HG03139 (cell line): ENCODE data around the gene TRAF3IP1.
A peak's percentile ranks its signal among the peaks of the same experiment; 100 is the strongest.
"Not testable (repeated sequence)": the region's sequence is repeated elsewhere in the genome, so short reads cannot be mapped to it uniquely, and the experiment has no call there.

ENCODE experiments used
- ATAC-seq: cut with Tn5 transposase; IDR thresholded peaks from one replicate; pipeline ENCODE4 v1.9.1; 2021; ENCODE audit not compliant: unreplicated experiment

The TRAF3IP1 gene, protein sequence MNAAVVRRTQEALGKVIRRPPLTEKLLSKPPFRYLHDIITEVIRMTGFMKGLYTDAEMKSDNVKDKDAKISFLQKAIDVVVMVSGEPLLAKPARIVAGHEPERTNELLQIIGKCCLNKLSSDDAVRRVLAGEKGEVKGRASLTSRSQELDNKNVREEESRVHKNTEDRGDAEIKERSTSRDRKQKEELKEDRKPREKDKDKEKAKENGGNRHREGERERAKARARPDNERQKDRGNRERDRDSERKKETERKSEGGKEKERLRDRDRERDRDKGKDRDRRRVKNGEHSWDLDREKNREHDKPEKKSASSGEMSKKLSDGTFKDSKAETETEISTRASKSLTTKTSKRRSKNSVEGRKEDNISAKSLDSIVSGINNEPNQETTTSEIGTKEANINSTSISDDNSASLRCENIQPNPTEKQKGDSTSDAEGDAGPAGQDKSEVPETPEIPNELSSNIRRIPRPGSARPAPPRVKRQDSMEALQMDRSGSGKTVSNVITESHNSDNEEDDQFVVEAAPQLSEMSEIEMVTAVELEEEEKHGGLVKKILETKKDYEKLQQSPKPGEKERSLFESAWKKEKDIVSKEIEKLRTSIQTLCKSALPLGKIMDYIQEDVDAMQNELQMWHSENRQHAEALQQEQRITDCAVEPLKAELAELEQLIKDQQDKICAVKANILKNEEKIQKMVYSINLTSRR

DNA sequence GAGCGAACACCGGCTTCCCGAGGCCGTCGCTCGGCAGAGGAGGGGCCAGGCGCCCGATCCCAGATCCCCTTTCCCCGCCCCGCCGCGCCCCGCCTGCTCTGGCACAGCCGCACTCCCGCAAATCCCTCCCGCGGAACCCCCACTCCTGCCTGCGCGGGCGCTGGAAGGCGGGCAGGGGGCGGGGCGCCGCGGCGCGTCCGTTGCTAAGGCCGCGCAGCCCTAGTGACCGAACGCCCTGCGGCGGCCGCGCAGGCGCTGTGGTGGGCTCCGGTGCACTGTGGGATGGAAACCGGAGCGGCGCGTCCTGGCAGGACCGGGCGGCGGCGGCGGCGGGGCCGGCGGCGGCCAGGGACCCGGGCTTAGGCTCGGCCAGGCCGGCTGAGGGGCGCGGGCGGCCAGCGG lies at the start of gene TRAF3IP1:
TSS of gene TRAF3IP1 (plus strand) at position 273 of the 402 bp plus-strand sequence. CDS start 145 bp downstream, outside the sequence.
- ATAC-seq, result peak; percentile 96

DNA sequence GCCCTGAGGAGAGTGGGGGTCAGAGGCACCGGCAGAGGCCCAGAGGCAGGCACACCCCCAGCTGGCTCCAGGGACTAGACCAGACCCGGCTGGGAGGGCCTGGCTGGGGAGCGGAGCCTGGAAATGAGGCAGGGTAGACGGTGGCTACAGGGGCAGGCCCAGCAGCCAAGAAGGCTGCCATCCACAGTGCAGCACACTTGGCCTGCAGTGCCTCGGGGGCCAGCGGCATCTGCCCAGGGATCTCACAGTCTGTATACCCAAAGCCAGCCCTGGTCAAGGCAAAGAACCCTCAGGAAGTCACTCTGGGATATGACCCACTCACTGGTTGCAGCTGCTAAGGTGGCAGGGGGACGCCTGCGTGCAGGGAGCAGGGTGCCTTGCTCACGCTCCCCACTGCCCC lies 49.7 kb upstream of the TRAF3IP1 start:
- ATAC-seq, result no peak

DNA sequence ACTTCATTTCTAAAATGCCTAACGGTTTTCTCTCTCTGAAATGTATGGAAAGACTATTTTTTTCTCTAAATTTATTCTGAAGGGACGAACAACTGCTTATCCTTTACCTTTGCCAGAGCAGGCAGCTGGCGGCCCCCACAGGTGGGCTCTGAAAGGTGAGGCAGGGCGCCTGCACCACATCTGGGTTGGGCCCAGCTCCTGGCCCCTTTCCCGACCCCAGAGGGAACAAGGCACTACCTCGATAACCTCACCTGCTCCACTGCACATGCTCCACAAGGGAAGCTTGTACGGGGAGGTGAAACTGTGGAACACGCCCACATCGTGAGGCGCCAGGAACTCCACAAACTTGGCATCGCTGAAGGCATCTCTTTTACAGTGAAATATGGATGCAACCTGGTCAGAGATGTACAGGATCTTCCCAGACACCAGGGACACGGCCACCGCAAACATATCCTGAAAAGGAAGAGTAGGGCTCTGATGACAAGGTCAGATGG lies 49.2 kb upstream of the TRAF3IP1 start:
- ATAC-seq, result no peak

DNA sequence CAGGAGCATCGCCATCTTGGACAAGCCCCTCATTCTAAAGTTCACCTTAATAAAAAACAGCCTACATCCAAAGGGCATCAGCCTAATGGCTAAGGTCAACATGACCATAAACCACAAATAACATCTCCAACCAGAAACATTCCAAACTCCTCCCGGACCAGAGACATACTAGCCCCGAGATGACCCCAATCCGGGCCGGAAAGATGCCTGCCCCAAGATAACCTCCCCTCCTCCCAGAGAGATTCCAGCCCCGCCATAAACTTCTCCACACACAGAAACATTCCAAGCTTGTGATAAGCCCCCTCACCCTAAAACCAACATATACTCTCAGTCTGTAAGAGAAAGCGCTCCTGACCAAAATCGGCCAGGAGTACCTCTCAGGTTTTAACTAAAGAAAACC lies 48.6 kb upstream of the TRAF3IP1 start:
- not testable (repeated sequence) for ATAC-seq

DNA sequence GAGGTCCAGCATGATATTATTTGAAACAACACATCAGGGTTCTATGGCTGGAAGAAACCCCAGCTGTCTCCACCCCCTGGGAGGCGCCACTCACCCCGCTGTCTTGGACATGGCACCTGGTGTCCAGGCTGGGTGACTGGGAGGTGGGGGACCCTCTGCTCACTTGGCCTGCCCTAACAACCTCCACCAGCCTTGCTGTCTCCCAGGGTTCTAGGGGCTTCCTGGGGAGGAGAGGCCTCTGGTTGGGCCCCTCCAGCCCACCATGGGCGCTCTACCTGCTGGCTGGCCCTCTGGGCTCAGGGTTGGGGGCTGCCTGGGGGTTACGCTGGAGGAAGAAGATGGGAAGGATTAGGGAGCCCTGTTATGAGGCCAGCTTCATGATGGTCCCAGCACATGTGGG lies 48.2 kb upstream of the TRAF3IP1 start:
- ATAC-seq, result no peak

DNA sequence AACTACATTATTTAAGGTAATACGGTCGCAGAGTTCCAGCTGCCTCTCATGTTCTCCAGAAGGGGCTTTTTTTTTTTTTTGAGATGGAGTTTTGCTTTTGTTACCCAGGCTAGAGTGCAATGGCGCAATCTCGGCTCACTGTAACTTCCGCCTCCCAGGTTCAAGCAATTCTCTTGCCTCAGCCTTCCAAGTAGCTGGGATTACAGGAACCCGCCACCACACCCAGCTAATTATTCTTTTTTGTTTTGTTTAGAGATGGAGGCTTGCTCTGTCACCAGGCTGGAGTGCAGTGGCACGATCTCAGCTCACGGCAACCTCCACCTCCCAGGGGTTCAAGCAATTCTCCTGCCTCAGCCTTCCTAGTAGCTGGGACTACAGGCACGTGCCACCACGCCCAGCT lies 46.9 kb upstream of the TRAF3IP1 start:
- not testable (repeated sequence) for ATAC-seq

DNA sequence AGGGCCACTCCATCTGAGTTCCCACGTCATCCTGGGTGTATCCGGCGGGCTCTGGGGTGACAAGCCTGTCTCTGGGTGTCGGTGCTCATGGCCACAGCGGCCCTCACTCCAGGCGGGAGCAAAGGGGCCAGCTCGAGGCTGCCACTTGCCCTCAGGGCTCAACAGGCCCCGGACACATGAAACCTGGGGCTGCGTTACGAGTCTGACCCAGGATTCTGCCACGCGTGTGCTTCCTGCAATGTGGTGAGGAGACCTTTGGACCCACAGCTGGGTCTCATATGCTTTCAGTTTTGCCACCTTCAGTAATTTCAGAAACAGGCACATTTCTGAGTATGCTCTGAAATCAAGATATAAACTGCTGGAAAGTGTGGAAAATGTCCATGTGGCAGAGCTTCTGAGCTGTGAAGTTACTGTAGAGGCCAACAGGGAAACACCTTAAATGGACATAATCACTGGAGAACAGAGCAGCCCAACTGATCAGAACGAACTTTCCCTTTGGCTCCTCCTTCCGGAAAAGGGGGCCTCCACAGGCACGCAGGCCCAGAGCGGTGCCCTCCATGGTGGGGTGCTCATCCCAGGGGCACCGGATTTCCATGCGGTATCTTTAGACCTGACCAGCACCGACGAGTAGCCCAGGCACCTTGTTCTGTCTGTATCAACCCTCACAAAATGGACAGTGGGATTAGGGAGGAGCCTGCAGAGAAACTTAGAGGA lies 46.0 kb upstream of the TRAF3IP1 start:
- ATAC-seq, result no peak

DNA sequence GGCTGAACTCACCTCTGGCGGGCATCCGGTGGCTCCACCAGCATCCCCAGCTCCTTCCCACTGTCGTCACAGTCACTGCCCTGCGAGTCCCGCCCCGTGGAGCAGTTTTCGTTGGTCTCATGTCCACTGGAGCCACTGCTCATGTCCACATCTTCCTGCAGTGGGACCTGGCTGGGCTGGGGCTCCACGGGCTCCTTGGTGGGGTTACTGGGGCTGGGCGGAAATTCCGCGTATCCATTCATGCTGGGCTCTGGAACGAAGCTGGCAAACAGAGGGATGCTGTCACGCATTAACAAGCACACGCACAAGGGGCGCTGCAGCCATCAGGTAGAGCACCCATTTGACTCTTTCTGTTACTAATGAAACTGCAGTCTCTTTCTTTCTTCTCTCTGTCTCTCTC lies 42.6 kb upstream of the TRAF3IP1 start:
- no peak for ATAC-seq

DNA sequence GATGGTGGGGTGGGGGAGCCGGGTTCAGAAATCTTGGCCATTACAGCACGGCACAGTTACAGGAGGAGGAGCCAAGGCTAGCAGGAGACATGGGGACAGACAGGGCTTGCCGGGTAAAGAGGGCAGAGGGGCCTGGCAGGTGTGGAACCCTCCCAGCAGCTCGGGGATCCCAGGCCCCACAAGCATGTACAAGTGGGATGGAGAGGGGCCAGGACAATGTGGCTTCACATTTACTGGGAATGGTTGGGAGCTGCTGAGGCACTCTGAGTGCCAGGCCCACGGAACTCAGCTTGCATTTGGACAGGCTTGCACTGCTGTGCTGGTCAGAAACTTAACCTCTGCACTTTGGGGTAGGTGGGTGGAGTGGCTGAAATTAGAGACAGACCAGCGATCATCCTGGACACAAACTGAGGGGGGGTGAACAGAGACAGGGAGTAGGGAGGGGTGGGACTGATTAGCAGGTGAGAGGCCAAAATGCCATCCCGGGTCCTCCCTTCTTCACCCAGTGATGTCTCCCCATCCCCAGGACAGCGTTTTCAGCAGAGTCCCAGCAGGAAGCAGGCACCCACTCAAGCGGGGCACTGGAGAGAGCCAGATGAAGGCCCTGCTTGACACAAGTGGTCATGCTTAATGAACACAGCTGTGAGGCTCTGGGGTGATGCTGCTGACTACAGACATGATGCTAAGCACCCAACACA lies 41.5 kb upstream of the TRAF3IP1 start:
- no peak for ATAC-seq

DNA sequence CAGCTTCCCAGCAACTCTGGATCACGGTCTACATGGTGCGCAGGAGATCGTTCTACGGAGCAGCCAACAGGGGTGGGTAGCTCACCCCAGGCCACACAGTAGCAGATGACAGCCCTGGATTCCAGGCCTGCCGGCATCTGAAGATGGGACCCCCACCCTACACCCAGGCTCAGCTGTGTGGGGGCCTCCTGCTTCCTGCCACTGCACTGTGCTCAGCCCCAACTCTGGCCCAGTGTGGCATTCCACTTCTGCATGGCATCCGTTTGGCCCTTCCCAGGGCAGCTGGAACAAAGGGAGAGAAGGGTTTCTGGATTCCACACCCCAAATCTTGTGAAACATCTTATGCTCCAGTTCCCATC lies 41.0 kb upstream of the TRAF3IP1 start:
- ATAC-seq, result no peak

DNA sequence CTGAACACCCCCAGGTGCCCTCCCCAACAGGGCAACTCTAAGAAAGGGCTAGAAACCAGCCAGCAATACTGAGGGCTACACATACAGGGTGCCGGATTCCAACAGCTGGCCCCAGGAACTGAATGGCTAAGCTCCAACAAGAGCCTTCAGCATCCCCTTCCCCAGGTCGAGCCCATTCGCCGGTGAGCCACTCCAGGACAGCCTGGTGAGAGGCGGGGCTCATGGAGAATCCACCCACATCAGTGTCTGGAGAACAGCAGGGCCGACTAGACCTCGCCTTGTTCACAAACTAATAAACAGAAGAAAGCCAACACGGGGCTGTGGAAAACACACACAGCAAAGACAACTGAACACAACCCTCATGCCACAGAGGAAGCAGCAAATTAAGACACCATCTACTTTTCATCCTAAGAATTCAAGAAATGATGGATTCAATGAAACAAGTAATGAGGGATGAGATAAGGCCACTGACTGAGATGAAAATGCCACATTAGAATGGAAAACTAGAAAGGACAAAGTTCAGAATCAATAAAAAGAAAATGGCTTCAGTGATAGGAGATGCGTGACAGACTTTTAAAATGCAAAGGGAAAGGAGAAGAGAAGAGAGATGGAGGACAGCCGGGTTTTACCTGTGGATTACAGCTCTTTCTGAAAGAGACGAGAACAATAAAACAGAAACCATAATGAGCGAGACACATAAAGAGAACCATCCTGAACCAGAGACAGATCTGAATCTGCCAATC lies 40.1 kb upstream of the TRAF3IP1 start:
- ATAC-seq, result no peak

DNA sequence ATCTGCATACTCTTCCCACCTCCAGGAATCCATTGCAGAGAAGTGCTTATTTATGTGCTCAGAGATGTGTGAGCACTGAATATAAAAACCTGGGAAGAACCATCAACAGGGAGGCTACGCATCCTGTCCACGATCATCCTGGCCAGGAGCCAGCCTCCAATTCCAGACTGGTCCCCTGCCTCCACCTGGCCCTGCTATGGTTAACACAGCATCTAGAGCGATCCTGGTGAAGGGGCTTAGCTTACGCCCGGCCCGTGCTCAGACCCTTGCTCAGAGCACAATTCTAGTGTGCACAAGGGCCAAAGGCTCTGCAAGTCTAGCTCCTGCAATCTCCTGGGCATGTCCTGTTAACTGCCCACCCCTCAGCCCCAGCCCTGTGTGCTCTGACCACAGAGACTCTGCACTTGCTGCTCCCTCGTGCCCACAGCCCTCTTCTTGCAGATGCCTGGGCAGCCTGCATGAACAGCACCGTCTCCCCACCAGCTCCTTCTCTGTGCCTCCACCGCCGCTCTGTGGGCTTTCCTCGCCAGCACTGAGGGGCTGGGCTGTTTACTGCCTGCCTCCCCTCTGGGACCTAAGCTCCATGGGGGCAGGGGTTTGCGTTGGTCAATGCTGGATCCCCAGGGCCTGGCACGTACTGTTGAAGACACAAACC lies 38.4 kb upstream of the TRAF3IP1 start:
- ATAC-seq, result no peak

DNA sequence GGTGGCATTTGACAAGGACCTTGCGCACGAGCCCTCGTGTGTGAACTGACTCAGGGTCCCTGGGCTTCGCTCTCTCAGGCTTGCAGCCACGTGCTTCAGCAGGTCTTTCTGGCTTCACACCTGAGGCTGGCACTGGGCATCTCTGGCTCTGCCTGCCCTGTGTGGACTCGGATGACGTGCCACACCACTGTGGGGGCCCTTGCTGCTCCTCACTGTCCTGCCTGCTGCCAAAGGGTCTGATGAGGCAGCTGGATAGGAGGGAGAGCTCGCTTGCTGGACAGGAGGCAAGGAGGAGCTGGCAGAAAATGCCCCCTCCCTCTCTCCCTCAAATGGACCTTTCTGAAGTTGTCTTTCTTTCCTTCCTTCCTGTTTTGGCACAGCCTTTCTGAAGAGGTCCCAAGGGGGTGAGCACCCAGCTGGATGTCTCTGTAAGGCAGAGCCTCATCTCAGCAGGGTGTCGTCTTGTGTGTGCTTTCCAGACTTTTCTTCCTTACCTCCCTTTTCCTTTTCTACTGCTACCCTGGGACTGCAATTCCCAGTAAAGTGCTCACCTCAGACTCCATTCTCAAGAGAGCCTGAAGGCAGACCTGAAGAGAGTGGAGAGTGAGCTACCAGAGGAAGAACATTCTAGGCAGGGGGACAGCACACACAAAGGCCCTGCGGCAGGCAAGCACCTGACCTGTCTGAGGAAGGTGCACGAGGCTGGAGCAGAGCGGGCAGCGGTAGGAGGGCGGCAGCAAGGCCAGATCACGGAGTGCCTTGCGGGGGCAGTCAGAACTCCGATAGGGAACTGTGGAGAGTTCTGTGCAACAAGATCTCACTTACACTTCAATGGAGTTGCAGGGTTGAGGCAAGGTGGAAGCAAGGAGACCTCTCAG lies 37.2 kb upstream of the TRAF3IP1 start:
- no peak for ATAC-seq

DNA sequence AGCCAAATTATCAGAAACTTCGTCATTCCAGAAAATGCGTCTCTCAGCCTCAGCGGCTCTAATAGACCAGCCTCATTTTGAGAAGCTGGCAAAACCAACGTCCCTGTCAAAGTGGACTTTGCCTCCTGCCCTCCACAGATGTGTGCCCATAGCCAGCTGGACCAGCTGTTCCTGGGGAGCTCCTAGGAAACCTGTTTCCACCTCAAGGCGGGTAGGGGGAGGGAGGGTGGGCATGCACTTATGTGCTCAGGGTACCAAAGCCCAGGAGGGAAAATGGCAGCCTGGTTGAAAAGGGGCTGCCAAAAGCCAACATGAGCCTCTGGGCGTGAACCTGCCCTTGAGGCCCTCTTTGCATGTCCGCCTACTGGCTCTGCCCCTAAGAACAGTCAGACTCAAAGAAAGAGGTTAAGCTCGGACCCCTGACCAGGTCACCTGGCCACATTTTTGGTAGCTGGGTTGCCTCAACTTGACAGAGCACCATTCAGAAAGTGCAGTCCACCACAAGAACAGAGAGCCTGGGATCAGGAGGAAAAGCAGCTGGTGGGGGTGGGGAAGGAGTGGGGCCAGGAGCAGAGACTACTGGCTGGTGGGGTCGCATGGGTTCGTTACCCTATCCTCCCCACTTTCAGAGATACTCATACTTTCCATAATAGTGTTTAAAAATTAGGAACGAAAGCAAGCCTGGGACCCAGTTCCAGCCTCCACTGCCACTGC lies 35.4 kb upstream of the TRAF3IP1 start:
- no peak for ATAC-seq

DNA sequence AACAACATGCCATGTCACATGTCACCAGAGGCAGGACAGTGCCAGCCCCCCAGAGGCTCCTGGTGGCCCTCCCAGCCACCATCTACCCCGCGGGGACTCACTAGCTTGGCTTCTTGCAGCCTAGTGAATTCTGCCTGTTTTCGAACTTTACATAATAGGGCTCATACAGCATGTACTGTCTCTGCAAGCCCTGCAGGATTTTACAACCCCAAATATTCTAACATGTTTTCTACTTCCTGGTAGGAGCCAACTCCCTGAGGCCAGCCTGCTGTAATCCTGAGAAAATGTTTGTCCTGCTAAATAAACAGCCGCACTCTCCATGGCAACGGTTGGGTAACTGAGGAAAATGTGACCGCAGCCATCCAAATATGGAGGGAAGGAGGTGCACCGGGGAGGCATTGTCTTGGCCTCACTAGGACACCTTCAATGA lies 34.6 kb upstream of the TRAF3IP1 start:
- no peak for ATAC-seq

DNA sequence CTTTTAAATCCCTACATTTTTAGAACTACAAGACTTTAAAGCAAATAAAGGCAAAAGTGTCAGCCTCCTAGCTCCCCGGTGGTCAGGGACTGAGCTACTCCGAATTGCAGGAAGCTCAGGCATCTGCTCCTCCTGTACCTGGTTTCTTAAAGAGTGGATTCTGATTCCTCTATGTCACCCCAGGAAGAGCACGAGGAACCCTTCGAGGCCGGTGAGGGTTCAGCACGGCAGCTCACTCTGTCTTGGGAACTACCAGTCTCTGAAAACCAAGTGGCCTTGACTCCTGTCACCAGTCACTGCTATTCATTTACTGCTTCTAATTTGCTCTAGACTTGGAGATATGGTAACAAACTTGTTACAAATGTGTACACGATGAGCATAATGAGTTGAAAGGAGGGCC lies 34.2 kb upstream of the TRAF3IP1 start:
- ATAC-seq, result no peak

DNA sequence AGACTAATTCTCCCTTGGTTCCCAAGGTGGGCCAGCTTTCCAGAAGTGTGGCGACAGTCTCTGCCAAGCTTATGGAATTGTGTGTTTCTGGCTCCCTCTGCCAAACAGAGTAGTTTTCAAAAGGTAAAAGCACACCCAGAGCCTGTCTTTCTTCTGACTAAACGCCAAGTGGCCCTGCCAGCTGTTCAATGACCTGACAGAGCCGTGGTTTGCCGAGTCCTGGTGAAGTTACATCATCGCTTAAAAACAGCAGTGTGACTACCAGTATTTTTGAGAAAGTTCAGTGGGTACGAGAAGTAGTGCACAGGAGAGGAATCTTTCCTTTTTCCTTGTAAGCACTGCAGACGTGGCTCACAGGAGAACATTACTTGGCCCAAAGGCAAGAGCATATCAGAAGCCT lies 33.8 kb upstream of the TRAF3IP1 start:
- ATAC-seq, result no peak

DNA sequence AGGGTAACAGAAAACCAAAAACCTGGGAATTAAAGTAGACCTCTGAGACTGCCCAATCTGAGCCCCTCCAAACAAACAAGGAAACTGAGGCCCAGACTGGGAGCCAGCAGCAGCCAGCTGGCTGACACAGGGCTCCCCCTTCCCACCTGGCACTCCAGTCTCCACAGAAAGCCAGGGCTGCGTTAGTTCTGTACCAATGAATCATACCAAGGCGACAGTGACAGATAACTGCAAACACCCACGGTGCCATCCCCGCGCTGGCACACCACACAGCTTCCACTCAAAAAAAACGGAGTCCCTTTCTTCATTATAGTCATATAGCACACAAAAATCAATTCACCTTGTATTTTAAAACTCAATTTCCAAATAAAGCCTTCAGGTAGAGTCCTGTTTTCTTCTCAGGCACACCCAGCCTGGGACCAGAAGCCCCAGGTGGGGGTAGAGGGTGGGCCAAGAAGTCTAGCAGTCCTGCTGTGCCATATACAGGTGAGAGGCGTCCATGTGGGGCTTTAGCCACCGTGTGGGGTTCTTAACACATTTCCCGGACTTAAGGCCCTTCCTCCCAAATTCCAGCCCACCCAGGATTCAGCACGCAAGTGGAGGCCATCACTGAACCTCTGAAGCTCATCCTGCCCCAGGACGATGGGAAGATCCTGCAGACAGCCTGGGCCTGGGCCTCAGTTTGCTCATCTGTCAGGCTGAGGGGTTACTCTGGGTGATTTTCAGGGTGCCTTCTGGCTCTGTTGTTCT lies 33.2 kb upstream of the TRAF3IP1 start:
- no peak for ATAC-seq
